Measurements from ENCODE around the gene S100A2.
"Not testable (repeated sequence)": the region's sequence is repeated elsewhere in the genome, so short reads cannot be mapped to it uniquely, and the experiment has no call there.

Gene S100A2

DNA sequence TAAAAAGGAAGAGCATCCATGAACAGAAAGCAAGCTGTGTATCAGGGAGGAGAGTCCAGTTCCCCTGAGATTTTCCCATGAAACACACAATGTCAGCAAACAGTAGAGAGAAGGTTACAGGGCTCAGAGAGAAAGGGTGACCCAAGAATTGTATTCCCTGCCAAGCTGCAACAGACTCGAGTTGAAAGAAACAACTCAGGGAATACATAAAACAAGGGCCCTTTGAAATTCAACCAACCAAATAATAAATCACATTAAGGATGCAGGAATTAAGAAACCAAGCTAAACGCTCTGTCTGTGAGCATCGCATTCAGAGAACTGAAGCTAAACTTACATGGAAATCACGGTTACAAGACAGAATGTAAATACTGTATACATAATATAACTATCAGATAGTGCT lies 27.1 kb upstream of the S100A2 start:
- Histone ChIP-seq H3K9me3 (ENCODE audit: control insufficient read depth, low read length) (no peaks in the 10 kb centered on the region), H3K27ac (ENCODE audit: insufficient read depth, low read length, poor library complexity, severe bottlenecking) (no peak overlapping the region), H3K36me3 (ENCODE audit: control insufficient read depth, insufficient read depth, low read length) (no peaks in the 10 kb centered on the region), H3K4me1 (ENCODE audit: control insufficient read depth, insufficient read depth, low read length, poor library complexity, severe bottlenecking) (peaks cover 2% of the 10 kb centered on the region), H3K4me3 (ENCODE audit: insufficient read depth, low read depth, low read length, poor library complexity, severe bottlenecking) (no peak overlapping the region), H3K27me3 (replicated peaks; ENCODE audit: control insufficient read depth, insufficient read depth, low read length, poor library complexity, severe bottlenecking) (no peaks in the 10 kb centered on the region)
- no peak for DNase-seq

DNA sequence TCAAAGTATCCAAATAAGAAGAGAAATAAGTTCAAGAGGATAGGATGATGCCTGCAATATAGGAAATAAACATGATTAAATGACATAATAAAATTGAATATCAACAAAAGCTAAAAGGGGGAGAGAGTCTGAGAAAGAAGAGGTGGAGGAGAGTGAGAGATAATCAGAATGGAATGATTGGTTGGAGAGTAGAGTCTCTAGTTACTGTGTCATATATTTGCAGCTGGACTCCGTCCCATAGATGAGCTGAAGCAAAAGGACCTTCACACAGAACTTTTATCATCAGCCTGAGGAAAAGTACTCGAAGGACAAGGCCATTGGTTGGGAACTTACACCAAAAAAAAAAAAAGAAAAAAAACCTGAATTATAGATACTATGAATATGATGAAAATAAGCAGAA lies 22.8 kb upstream of the S100A2 start:
- no peaks in the 10 kb centered on the region for H3K4me1 ChIP-seq (ENCODE audit: control insufficient read depth, insufficient read depth, low read length, poor library complexity, severe bottlenecking)
- no peaks in the 10 kb centered on the region for H3K9me3 ChIP-seq (ENCODE audit: control insufficient read depth, low read length)
- no peak overlapping the region for H3K4me3 ChIP-seq (ENCODE audit: insufficient read depth, low read depth, low read length, poor library complexity, severe bottlenecking)
- H3K36me3 ChIP-seq (ENCODE audit: control insufficient read depth, insufficient read depth, low read length), result no peaks in the 10 kb centered on the region
- H3K27me3 ChIP-seq (replicated peaks; ENCODE audit: control insufficient read depth, insufficient read depth, low read length, poor library complexity, severe bottlenecking), result no peaks in the 10 kb centered on the region
- H3K27ac ChIP-seq (ENCODE audit: insufficient read depth, low read length, poor library complexity, severe bottlenecking), result no peak overlapping the region
- no peak for DNase-seq

DNA sequence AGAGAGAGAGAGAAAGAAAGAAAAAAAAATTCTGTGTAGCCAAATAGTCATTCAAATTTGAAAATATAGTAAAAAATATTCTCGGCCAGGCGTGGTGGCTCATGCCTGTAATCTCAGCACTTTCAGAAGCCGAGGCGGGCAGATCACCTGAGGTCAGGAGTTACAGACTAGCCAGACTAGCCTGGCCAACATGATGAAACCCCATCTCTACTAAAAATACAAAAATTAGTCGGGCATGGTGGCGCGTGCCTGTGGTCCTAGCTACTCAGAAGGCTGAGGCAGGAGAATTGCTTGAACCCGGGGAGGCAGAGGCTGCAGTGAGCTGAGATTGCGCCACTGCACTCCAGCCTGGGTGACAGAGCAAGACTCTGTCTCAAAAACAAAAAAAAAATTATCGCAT lies 22.4 kb upstream of the S100A2 start:
- not testable (repeated sequence) for H3K4me3 ChIP-seq (ENCODE audit: insufficient read depth, low read depth, low read length, poor library complexity, severe bottlenecking); H3K4me1 ChIP-seq (ENCODE audit: control insufficient read depth, insufficient read depth, low read length, poor library complexity, severe bottlenecking); H3K27me3 ChIP-seq (replicated peaks; ENCODE audit: control insufficient read depth, insufficient read depth, low read length, poor library complexity, severe bottlenecking); H3K9me3 ChIP-seq (ENCODE audit: control insufficient read depth, low read length); H3K36me3 ChIP-seq (ENCODE audit: control insufficient read depth, insufficient read depth, low read length); DNase-seq; H3K27ac ChIP-seq (ENCODE audit: insufficient read depth, low read length, poor library complexity, severe bottlenecking)

DNA sequence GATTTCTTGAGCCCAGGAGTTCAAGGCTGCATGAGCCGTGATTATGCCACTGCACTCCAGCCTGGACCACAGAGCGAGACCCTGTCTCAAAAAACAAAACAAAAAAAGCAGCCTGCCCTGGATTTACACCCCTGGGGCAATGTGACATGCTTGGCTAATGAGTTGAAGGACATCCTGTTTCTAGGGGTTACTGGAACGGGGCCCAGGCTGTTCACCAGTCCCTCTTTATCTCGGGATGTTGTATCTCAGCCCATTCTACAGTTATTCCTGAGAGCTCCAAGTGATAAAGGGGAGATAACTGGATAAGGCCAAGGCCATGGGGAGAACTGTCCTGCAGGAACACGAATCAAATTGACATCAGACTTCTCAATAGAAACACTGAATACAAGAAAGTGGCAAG lies 21.7 kb upstream of the S100A2 start:
- Histone ChIP-seq H3K27ac (ENCODE audit: insufficient read depth, low read length, poor library complexity, severe bottlenecking) (no peak overlapping the region), H3K9me3 (ENCODE audit: control insufficient read depth, low read length) (no peaks in the 10 kb centered on the region), H3K4me1 (ENCODE audit: control insufficient read depth, insufficient read depth, low read length, poor library complexity, severe bottlenecking) (no peaks in the 10 kb centered on the region), H3K4me3 (ENCODE audit: insufficient read depth, low read depth, low read length, poor library complexity, severe bottlenecking) (no peak overlapping the region), H3K27me3 (replicated peaks; ENCODE audit: control insufficient read depth, insufficient read depth, low read length, poor library complexity, severe bottlenecking) (no peaks in the 10 kb centered on the region), H3K36me3 (ENCODE audit: control insufficient read depth, insufficient read depth, low read length) (no peaks in the 10 kb centered on the region)
- no peak for DNase-seq

DNA sequence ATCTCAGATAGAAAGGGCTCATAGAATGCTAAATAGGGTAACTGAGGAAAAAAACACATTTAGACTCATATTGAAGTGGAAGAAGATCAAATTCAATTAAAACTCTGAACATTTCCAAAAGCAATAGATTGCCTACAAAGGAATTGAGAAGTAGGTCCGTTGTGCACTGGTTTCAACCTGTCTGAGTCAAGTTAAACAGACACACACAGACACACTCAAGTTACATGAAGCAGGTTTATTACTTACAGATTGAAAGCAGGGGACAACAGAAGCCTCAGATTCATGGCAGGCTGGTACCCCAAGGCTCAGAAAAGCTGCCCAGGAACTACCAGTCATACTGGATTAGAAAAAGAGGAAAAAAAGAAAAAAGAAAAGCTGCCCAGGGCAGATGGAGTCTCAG lies 20.7 kb upstream of the S100A2 start:
- Histone ChIP-seq H3K27me3 (replicated peaks; ENCODE audit: control insufficient read depth, insufficient read depth, low read length, poor library complexity, severe bottlenecking) (no peaks in the 10 kb centered on the region), H3K9me3 (ENCODE audit: control insufficient read depth, low read length) (no peaks in the 10 kb centered on the region), H3K27ac (ENCODE audit: insufficient read depth, low read length, poor library complexity, severe bottlenecking) (no peak overlapping the region), H3K4me3 (ENCODE audit: insufficient read depth, low read depth, low read length, poor library complexity, severe bottlenecking) (no peak overlapping the region), H3K36me3 (ENCODE audit: control insufficient read depth, insufficient read depth, low read length) (no peaks in the 10 kb centered on the region), H3K4me1 (ENCODE audit: control insufficient read depth, insufficient read depth, low read length, poor library complexity, severe bottlenecking) (no peaks in the 10 kb centered on the region)
- no peak for DNase-seq

DNA sequence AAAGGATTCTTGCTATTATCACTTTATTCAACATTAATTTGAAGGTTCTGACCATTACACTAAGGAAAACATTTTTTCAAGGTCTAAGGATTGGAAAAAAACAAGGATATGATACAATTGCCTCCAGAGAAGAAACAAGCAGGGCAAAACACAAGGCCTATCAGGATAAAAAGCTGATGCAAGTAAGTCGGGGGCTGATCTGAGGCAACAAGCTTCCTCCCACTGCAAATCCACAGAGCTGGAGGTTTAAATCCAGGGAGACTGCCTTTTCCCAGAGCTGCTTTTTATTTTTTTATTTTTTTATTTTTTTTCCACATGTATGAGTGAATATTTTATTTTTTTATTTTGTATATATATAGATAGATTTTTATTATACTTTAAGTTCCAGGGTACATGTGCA lies 19.4 kb upstream of the S100A2 start:
- H3K4me3 ChIP-seq (ENCODE audit: insufficient read depth, low read depth, low read length, poor library complexity, severe bottlenecking), result no peak overlapping the region
- H3K27me3 ChIP-seq (replicated peaks; ENCODE audit: control insufficient read depth, insufficient read depth, low read length, poor library complexity, severe bottlenecking), result no peaks in the 10 kb centered on the region
- no peaks in the 10 kb centered on the region for H3K4me1 ChIP-seq (ENCODE audit: control insufficient read depth, insufficient read depth, low read length, poor library complexity, severe bottlenecking)
- H3K9me3 ChIP-seq (ENCODE audit: control insufficient read depth, low read length), result no peaks in the 10 kb centered on the region
- H3K36me3 ChIP-seq (ENCODE audit: control insufficient read depth, insufficient read depth, low read length), result no peaks in the 10 kb centered on the region
- no peak overlapping the region for H3K27ac ChIP-seq (ENCODE audit: insufficient read depth, low read length, poor library complexity, severe bottlenecking)
- DNase-seq, result no peak

DNA sequence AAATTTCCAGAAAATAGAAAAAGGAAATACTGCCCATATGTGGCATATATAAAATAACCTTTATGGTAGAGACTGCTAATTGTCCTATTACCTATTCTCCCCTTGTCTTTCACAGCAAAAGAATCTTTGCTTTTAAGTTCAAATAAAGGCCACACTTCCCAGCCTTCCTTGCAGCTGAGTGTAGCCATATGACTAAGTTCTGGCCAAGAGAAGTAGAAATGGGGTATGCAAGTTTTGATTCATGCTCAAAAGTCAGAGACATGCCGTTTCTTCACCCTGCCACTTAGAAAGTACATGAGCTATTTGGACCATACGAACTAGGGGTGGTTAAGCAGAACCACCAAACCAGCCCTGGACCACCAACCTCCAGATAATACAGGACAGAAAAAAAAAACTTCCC lies 18.3 kb upstream of the S100A2 start:
- H3K4me1 ChIP-seq (ENCODE audit: control insufficient read depth, insufficient read depth, low read length, poor library complexity, severe bottlenecking), result no peaks in the 10 kb centered on the region
- H3K27ac ChIP-seq (ENCODE audit: insufficient read depth, low read length, poor library complexity, severe bottlenecking), result no peak overlapping the region
- DNase-seq, result no peak
- H3K36me3 ChIP-seq (ENCODE audit: control insufficient read depth, insufficient read depth, low read length), result no peaks in the 10 kb centered on the region
- H3K27me3 ChIP-seq (replicated peaks; ENCODE audit: control insufficient read depth, insufficient read depth, low read length, poor library complexity, severe bottlenecking), result no peaks in the 10 kb centered on the region
- H3K9me3 ChIP-seq (ENCODE audit: control insufficient read depth, low read length), result no peaks in the 10 kb centered on the region
- no peak overlapping the region for H3K4me3 ChIP-seq (ENCODE audit: insufficient read depth, low read depth, low read length, poor library complexity, severe bottlenecking)

DNA sequence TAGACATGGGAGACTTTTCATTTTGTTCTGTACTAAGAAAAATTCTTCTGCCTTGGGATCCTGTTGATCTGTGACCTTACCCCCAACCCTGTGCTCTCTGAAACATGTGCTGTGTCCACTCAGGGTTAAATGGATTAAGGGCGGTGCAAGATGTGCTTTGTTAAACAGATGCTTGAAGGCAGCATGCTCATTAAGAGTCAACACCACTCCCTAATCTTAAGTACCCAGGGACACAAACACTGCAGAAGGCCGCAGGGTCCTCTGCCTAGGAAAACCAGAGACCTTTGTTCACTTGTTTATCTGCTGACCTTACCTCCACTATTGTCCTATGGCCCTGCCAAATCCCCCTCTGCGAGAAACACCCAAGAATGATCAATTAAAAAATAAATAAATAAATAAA lies 17.9 kb upstream of the S100A2 start:
- not testable (repeated sequence) for H3K27me3 ChIP-seq (replicated peaks; ENCODE audit: control insufficient read depth, insufficient read depth, low read length, poor library complexity, severe bottlenecking); H3K4me3 ChIP-seq (ENCODE audit: insufficient read depth, low read depth, low read length, poor library complexity, severe bottlenecking); H3K4me1 ChIP-seq (ENCODE audit: control insufficient read depth, insufficient read depth, low read length, poor library complexity, severe bottlenecking); H3K27ac ChIP-seq (ENCODE audit: insufficient read depth, low read length, poor library complexity, severe bottlenecking); H3K9me3 ChIP-seq (ENCODE audit: control insufficient read depth, low read length); DNase-seq; H3K36me3 ChIP-seq (ENCODE audit: control insufficient read depth, insufficient read depth, low read length)

DNA sequence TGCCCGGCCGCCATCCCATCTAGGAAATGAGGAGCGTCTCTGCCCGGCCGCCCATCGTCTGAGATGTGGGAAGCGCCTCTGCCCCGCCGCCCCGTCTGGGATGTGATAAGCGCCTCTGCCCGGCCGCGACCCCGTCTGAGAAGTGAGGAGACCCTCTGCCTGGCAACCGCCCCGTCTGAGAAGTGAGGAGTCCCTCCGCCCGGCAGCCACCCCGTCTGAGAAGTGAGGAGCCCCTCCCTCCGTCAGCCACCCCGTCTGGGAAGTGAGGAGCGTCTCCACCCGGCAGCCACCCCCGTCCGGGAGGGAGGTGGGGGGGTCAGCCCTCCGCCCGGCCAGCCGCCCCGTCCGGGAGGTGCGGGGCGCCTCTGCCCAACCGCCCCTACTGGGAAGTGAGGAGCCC lies 17.2 kb upstream of the S100A2 start:
- not testable (repeated sequence) for H3K27ac ChIP-seq (ENCODE audit: insufficient read depth, low read length, poor library complexity, severe bottlenecking); H3K27me3 ChIP-seq (replicated peaks; ENCODE audit: control insufficient read depth, insufficient read depth, low read length, poor library complexity, severe bottlenecking); H3K4me3 ChIP-seq (ENCODE audit: insufficient read depth, low read depth, low read length, poor library complexity, severe bottlenecking); H3K4me1 ChIP-seq (ENCODE audit: control insufficient read depth, insufficient read depth, low read length, poor library complexity, severe bottlenecking); H3K9me3 ChIP-seq (ENCODE audit: control insufficient read depth, low read length); H3K36me3 ChIP-seq (ENCODE audit: control insufficient read depth, insufficient read depth, low read length); DNase-seq

DNA sequence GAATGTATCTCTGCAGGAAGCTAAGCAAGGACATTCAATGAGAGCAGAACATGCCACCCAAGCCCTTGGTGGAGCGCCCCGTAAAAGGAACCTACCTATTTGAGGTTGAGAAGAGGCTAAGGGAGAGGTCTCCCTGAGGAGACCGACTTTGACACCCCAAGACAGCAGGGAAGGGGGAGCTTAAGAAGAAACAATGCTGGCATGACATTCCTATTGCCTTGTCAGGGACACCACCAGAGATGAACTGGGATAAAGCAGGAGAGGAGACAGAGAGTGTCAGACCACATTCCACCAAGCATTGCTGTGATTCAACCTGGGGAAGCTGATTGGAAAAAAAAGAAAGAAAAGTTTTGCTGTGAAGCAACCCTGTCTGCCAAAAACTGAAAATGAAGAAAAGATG lies 13.3 kb upstream of the S100A2 start:
- H3K27ac ChIP-seq (ENCODE audit: insufficient read depth, low read length, poor library complexity, severe bottlenecking), result no peak overlapping the region
- no peaks in the 10 kb centered on the region for H3K36me3 ChIP-seq (ENCODE audit: control insufficient read depth, insufficient read depth, low read length)
- H3K4me3 ChIP-seq (ENCODE audit: insufficient read depth, low read depth, low read length, poor library complexity, severe bottlenecking), result no peak overlapping the region
- no peaks in the 10 kb centered on the region for H3K9me3 ChIP-seq (ENCODE audit: control insufficient read depth, low read length)
- H3K27me3 ChIP-seq (replicated peaks; ENCODE audit: control insufficient read depth, insufficient read depth, low read length, poor library complexity, severe bottlenecking), result no peaks in the 10 kb centered on the region
- H3K4me1 ChIP-seq (ENCODE audit: control insufficient read depth, insufficient read depth, low read length, poor library complexity, severe bottlenecking), result no peaks in the 10 kb centered on the region
- DNase-seq, result no peak

DNA sequence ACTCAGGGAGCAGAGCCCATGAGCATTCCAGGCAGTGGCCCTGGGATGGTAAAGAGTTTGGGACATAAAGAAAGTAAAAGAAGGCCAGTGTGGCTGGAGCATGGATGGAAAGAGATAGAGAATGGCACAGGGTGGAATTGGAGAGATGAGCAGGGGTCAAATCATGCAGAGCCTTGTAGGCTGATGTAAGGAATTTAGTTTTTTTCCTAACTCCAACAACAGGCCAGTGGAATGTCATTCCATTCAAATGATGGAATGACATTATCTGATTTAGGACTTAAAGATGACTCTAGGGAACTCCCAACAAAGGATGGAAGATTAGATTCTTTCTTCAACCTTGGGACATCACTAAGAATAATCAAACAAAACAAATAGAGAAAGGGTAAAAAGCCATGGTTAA lies 12.8 kb upstream of the S100A2 start:
- H3K36me3 ChIP-seq (ENCODE audit: control insufficient read depth, insufficient read depth, low read length), result no peaks in the 10 kb centered on the region
- no peak for DNase-seq
- no peaks in the 10 kb centered on the region for H3K27me3 ChIP-seq (replicated peaks; ENCODE audit: control insufficient read depth, insufficient read depth, low read length, poor library complexity, severe bottlenecking)
- no peaks in the 10 kb centered on the region for H3K9me3 ChIP-seq (ENCODE audit: control insufficient read depth, low read length)
- H3K4me1 ChIP-seq (ENCODE audit: control insufficient read depth, insufficient read depth, low read length, poor library complexity, severe bottlenecking), result no peaks in the 10 kb centered on the region
- H3K27ac ChIP-seq (ENCODE audit: insufficient read depth, low read length, poor library complexity, severe bottlenecking), result no peak overlapping the region
- no peak overlapping the region for H3K4me3 ChIP-seq (ENCODE audit: insufficient read depth, low read depth, low read length, poor library complexity, severe bottlenecking)

Measured in effector memory CD4-positive, alpha-beta T cell (primary cell).